Gastrocnemius medialis (tissue), 4 donors: ENCODE measurements around the gene NGDN. TPM values are rescaled to one million over a fixed set of nuclear protein-coding genes. Genes with fewer than 3 reads are reported as not detected.
A peak's percentile ranks its signal among the peaks of the same experiment; 100 is the strongest.
"Not testable (repeated sequence)": the region's sequence is repeated elsewhere in the genome, so short reads cannot be mapped to it uniquely, and the experiment has no call there.

Experiments used
- ATAC-seq, 2 donors: fragments of 150-250 bp; one replicate each; pipeline ENCODE4 v1.9.1; 2016
- DNase-seq, 2 donors: peaks; one replicate each; pipeline ENCODE4 v3.0.0-alpha.2; 2019
- H3K27ac ChIP-seq, 4 donors: fragments of 200-600 bp; sonication (generic); 1 replicate in 1 of 4; 2 replicates in 3 of 4; pipeline ENCODE4 v1.5.1; 2016 to 2018; ENCODE audit warnings: mild to moderate bottlenecking in 2 of 4, moderate library complexity in 1 of 4
- H3K27me3 ChIP-seq, 3 donors: fragments of 200-600 bp; sonication (generic) in 2 of 3; 1 replicate in 1 of 3; 2 replicates in 2 of 3; pipeline versions ENCODE4 v1.5.1 to v1.6.0; 2016 to 2019; ENCODE audit warnings: mild to moderate bottlenecking in 1 of 3, moderate library complexity in 1 of 3
- H3K36me3 ChIP-seq, 2 donors: fragments of 200-600 bp; sonication (generic) in 1 of 2; one replicate each; pipeline ENCODE4 v1.5.1; 2017 to 2018
- H3K4me1 ChIP-seq, 2 donors: fragments of 200-600 bp; sonication (generic) in 1 of 2; one replicate each; pipeline ENCODE4 v1.5.1; 2016 to 2017; ENCODE audit warnings: mild to moderate bottlenecking in 2 of 2
- H3K4me3 ChIP-seq, 4 donors: fragments of 200-600 bp; sonication (generic) in 3 of 4; 1 replicate in 1 of 4; 2 replicates in 3 of 4; pipeline ENCODE4 v1.5.1; 2016 to 2019; ENCODE audit warnings: mild to moderate bottlenecking in 2 of 4
- H3K9me3 ChIP-seq, 3 donors: fragments of 200-600 bp; sonication (generic) in 2 of 3; 1 replicate in 1 of 3; 2 replicates in 2 of 3; pipeline ENCODE4 v1.5.1; 2016 to 2019
- POLR2A ChIP-seq, 2 donors: fragments of 450-650 bp; IDR thresholded peaks; one replicate each; pipeline ENCODE4 v1.6.1; 2017; ENCODE audit warnings: antibody characterized with exemption in 2 of 2, mild to moderate bottlenecking in 2 of 2, moderate library complexity in 2 of 2
- in situ Hi-C, 4 donors: fragments of 200-750 bp; cut with MboI; loops; one replicate each; pipeline versions ENCODE4 v1.15.0 to v1.8.0; 2017; ENCODE audit warnings: low sequenced_read_pairs in 4 of 4
- intact Hi-C: fragments of 100-400 bp; cut with DNase I; formaldehyde crosslinking; loops from one replicate; pipeline ENCODE4 v1.15.1; 2023; ENCODE audit warnings: low total_unique reads
- total RNA-seq, 4 donors: library from RNA; depleted of rRNA; stranded (reverse); fragments of >200 nt; gene quantifications; one replicate each; pipeline versions ENCODE4 v1.1.0 to v1.2.3, GENCODE V29; 2016
- TF ChIP-seq, protein P1 (sequence below), 5 experiments: fragments of 450-650 bp in 3 of 5; fragments of 200-600 bp in 2 of 5; sonication (generic) in 2 of 5; IDR thresholded peaks in 4 of 5; conservative IDR thresholded peaks in 1 of 5; 1 replicate in 4 of 5; 2 replicates in 1 of 5; pipeline ENCODE4 v1.5.1; 2016 to 2019; ENCODE audit warnings: antibody characterized with exemption in 5 of 5, mild to moderate bottlenecking in 3 of 5, moderate library complexity in 3 of 5

The NGDN gene
- total RNA-seq, 4 donors from 2014 or later, result 27.9 to 41.9 (median 36.1) TPM

- no peak for DNase-seq
- H3K4me3 ChIP-seq, result no peak overlapping the region
- no peaks in the 10 kb centered on the region for H3K27me3 ChIP-seq
- no peak overlapping the region for H3K27ac ChIP-seq
- intact Hi-C loops, result no loop called here
- in situ Hi-C loops, result no loop called here
- no peaks in the 10 kb centered on the region for H3K36me3 ChIP-seq
- no peaks in the 10 kb centered on the region for H3K4me1 ChIP-seq
- no peak for ATAC-seq
- H3K9me3 ChIP-seq, result no peaks in the 10 kb centered on the region
- TF ChIP-seq POLR2A (IDR thresholded peaks at IDR 0.05), result no peak
- TF ChIP-seq, protein P1, sequence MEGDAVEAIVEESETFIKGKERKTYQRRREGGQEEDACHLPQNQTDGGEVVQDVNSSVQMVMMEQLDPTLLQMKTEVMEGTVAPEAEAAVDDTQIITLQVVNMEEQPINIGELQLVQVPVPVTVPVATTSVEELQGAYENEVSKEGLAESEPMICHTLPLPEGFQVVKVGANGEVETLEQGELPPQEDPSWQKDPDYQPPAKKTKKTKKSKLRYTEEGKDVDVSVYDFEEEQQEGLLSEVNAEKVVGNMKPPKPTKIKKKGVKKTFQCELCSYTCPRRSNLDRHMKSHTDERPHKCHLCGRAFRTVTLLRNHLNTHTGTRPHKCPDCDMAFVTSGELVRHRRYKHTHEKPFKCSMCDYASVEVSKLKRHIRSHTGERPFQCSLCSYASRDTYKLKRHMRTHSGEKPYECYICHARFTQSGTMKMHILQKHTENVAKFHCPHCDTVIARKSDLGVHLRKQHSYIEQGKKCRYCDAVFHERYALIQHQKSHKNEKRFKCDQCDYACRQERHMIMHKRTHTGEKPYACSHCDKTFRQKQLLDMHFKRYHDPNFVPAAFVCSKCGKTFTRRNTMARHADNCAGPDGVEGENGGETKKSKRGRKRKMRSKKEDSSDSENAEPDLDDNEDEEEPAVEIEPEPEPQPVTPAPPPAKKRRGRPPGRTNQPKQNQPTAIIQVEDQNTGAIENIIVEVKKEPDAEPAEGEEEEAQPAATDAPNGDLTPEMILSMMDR (IDR thresholded peaks at IDR 0.05 in 4 of 5, conservative IDR thresholded peaks at IDR 0.05 in 1 of 5), result no peak
Measured at GRCh38 chr14:23452237-23452636, 17.3 kb upstream of the NGDN start.

DNA sequence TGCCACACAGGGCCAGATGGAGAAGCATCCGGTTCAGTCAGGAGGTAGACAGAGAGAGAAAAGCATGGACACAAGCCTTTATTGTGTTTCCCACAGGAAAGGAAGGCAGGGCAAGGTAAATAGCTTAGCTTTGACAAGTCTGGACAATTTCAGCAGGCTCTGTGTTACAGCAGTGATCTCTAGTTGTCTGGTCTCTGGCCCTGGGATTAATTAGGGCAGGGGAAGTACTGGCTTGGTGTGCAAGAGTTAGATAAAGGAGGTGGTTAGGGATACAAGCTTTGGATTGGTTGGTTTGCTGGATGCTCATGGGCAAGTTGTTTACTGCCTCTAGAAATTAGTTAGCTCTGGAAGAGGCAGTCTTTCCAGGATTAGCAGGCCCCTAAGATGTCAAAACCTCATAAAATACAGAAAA is 15.1 kb upstream of the NGDN start:
- DNase-seq, result no peak
- no peaks in the 10 kb centered on the region for H3K27me3 ChIP-seq
- TF ChIP-seq, protein P1 (IDR thresholded peaks at IDR 0.05 in 4 of 5, conservative IDR thresholded peaks at IDR 0.05 in 1 of 5), result no peak
- H3K27ac ChIP-seq, result no peak overlapping the region
- no peaks in the 10 kb centered on the region for H3K4me1 ChIP-seq
- intact Hi-C loops (no loop called here), in situ Hi-C loops (no loop called here)
- H3K36me3 ChIP-seq, result no peaks in the 10 kb centered on the region
- ATAC-seq, result no peak
- H3K4me3 ChIP-seq, result no peak overlapping the region
- no peaks in the 10 kb centered on the region for H3K9me3 ChIP-seq

GRCh38 chr14:23456883-23457586 is 12.5 kb upstream of the NGDN start:
- peak in 1 of 2 donors; percentile 19 for ATAC-seq
- H3K9me3 ChIP-seq, H3K27me3 ChIP-seq, H3K27ac ChIP-seq, H3K36me3 ChIP-seq, H3K4me1 ChIP-seq, intact Hi-C loops, DNase-seq, H3K4me3 ChIP-seq, in situ Hi-C loops: not testable (repeated sequence)

- Histone ChIP-seq H3K4me3 (no peak overlapping the region), H3K9me3 (no peaks in the 10 kb centered on the region), H3K27me3 (no peaks in the 10 kb centered on the region), H3K36me3 (no peaks in the 10 kb centered on the region), H3K4me1 (no peaks in the 10 kb centered on the region), H3K27ac (no peak overlapping the region)
- ATAC-seq (no peak), DNase-seq (no peak)
- intact Hi-C loops (no loop called here), in situ Hi-C loops (no loop called here)
- TF ChIP-seq POLR2A (IDR thresholded peaks at IDR 0.05), result no peak
- TF ChIP-seq, protein P1 (IDR thresholded peaks at IDR 0.05 in 4 of 5, conservative IDR thresholded peaks at IDR 0.05 in 1 of 5), result no peak
Measured at GRCh38 chr14:23457587-23458445, 11.7 kb upstream of the NGDN start.

DNA sequence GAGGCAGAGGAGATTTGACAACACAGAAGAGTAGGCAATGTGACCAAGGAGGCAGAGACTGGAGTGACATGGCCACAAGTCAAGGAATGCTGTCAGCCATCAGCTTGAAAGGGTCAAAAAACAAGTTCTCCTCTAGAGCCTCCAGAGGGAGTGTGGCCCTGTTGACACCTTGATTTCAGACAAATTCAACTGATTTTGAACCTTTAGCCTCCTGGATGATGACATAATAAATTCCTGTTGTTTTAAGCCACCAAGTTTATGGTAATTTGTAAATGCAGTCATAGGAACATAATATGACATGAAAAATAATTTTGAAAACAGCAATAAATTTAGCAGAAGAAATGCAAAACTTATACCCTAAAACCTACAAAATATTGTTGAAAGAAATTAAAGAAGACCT is 8.5 kb upstream of the NGDN start:
- Histone ChIP-seq H3K9me3 (no peaks in the 10 kb centered on the region), H3K27ac (no peak overlapping the region), H3K36me3 (no peaks in the 10 kb centered on the region), H3K4me1 (no peaks in the 10 kb centered on the region), H3K4me3 (no peak overlapping the region), H3K27me3 (no peaks in the 10 kb centered on the region)
- intact Hi-C loops (no loop called here), in situ Hi-C loops (loop anchor here in 2 of 4 donors (10.0 kb wide), 1 partner anchor 136 kb away; the partner anchor contains the start of gene PABPN1 (in 2 of the 2))
- no peak for TF ChIP-seq POLR2A (IDR thresholded peaks at IDR 0.05)
- TF ChIP-seq, protein P1 (IDR thresholded peaks at IDR 0.05 in 4 of 5, conservative IDR thresholded peaks at IDR 0.05 in 1 of 5), result no peak
- ATAC-seq (no peak), DNase-seq (no peak)
